Activated CD8-positive, alpha-beta memory T cell treated with anti-CD3 and anti-CD28 coated beads, Interleukin-2, amount 50 U/mL, for 24 hours (primary cell): ENCODE results near the gene GAS2.

Experiments used
- DNase-seq: peaks from one replicate; pipeline ENCODE4 v3.0.0-alpha.2; 2020; ENCODE audit errors: extremely low read depth

GAS2 gene

GRCh38 chr11:22728600-22729389 lies 62.4 kb downstream of the GAS2 start:
- DNase-seq, result no peak

GRCh38 chr11:22730319-22730718 lies 63.9 kb downstream of the GAS2 start:
- no peak for DNase-seq

- no peak for DNase-seq
These were observed 66.2 kb downstream of the GAS2 start for GRCh38 chr11:22732588-22732987.

- DNase-seq, result no peak
These were observed 67.3 kb downstream of the GAS2 start for GRCh38 chr11:22733475-22734248.

- no peak for DNase-seq
These were observed 68.4 kb downstream of the GAS2 start for GRCh38 chr11:22734628-22735345.

- DNase-seq, result no peak
These were observed 75.8 kb downstream of the GAS2 start for GRCh38 chr11:22742157-22742613.

- DNase-seq, result no peak
These were observed 83.1 kb downstream of the GAS2 start for GRCh38 chr11:22749536-22749935.

- DNase-seq, result no peak
These were observed 86.5 kb downstream of the GAS2 start for GRCh38 chr11:22752908-22753310.

GRCh38 chr11:22753416-22753815 lies 87.0 kb downstream of the GAS2 start:
- DNase-seq, result no peak

- DNase-seq, result no peak
These were observed 94.7 kb downstream of the GAS2 start for GRCh38 chr11:22761066-22761465.

- DNase-seq, result no peak
These were observed 96.8 kb downstream of the GAS2 start for GRCh38 chr11:22763166-22763565.

GRCh38 chr11:22764735-22765134 lies 98.3 kb downstream of the GAS2 start:
- no peak for DNase-seq

GRCh38 chr11:22768281-22768680 lies 101.9 kb downstream of the GAS2 start:
- no peak for DNase-seq

GRCh38 chr11:22769081-22769480 lies 102.7 kb downstream of the GAS2 start:
- DNase-seq, result no peak

GRCh38 chr11:22774716-22775115 lies 108.3 kb downstream of the GAS2 start:
- no peak for DNase-seq

GRCh38 chr11:22775248-22775647 lies 108.8 kb downstream of the GAS2 start:
- DNase-seq, result no peak

GRCh38 chr11:22778642-22779041 lies 112.2 kb downstream of the GAS2 start:
- DNase-seq, result no peak

GRCh38 chr11:22779850-22780249 lies 113.4 kb downstream of the GAS2 start:
- DNase-seq, result no peak

- DNase-seq, result no peak
These were observed 114.7 kb downstream of the GAS2 start for GRCh38 chr11:22780952-22781593.

- DNase-seq, result no peak
These were observed 118.8 kb downstream of the GAS2 start for GRCh38 chr11:22785251-22785650.

GRCh38 chr11:22786475-22786874 lies 120.1 kb downstream of the GAS2 start:
- no peak for DNase-seq

GRCh38 chr11:22787055-22787454 lies 120.6 kb downstream of the GAS2 start:
- DNase-seq, result no peak
